HepG2 (cell line): ENCODE measurements around the gene C11orf68. TPM values are rescaled to one million over a fixed set of nuclear protein-coding genes. Genes with fewer than 3 reads are reported as not detected.

Experiments used
- E2F2 ChIP-seq: sonication (generic); formaldehyde crosslinking; IDR thresholded peaks from 2 replicates; pipeline ENCODE4 v1.4.0; 2020; ENCODE audit warnings: missing genetic modification reagents, borderline replicate concordance
- EED ChIP-seq: sonication (generic); formaldehyde crosslinking; IDR thresholded peaks from 2 replicates; pipeline ENCODE4 v1.5.0; 2020; ENCODE audit warnings: mild to moderate bottlenecking, missing genetic modification reagents
- FOXO1 ChIP-seq: sonication (generic); formaldehyde crosslinking; IDR thresholded peaks from 2 replicates; pipeline ENCODE4 v1.4.0; 2020; ENCODE audit warnings: missing genetic modification reagents
- GATA4 ChIP-seq: sonication (generic); IDR thresholded peaks from 2 replicates; pipeline ENCODE4 v1.6.1; 2016; ENCODE audit warnings: antibody characterized with exemption, low read depth, borderline replicate concordance
- IKZF5 ChIP-seq: IDR thresholded peaks from 2 replicates; pipeline ENCODE4 v1.6.1; 2018; ENCODE audit warnings: missing genetic modification reagents, mild to moderate bottlenecking, missing compliant biosample characterization
- NR1H2 ChIP-seq: sonication (generic); formaldehyde crosslinking; IDR thresholded peaks from 2 replicates; pipeline ENCODE4 v1.8.1; 2022; ENCODE audit warnings: low read depth, missing genetic modification reagents, borderline replicate concordance
- PCBP1 ChIP-seq: fragments of 200-400 bp; formaldehyde crosslinking; IDR thresholded peaks from 2 replicates; pipeline ENCODE4 v1.6.1; 2017; ENCODE audit warnings: mild to moderate bottlenecking, low read depth, low read length, borderline replicate concordance
- POLR2A ChIP-seq, 2 experiments: IDR thresholded peaks; 2 replicates each; pipeline ENCODE4 v1.6.1; 2011; ENCODE audit warnings: low read depth in 2 of 2, low read length in 2 of 2, mild to moderate bottlenecking in 1 of 2, moderate library complexity in 1 of 2; ENCODE audit not compliant: insufficient read depth in 1 of 2
- RBFOX2 ChIP-seq: fragments of 200-400 bp; formaldehyde crosslinking; IDR thresholded peaks from 2 replicates; pipeline ENCODE4 v1.6.1; 2017; ENCODE audit warnings: low read depth, mild to moderate bottlenecking, low read length
- SMAD1 ChIP-seq: sonication (generic); formaldehyde crosslinking; IDR thresholded peaks from 2 replicates; pipeline ENCODE4 v1.4.0; 2020; ENCODE audit warnings: missing genetic modification reagents, low read depth, mild to moderate bottlenecking, borderline replicate concordance
- SMAD3 ChIP-seq: sonication (generic); formaldehyde crosslinking; IDR thresholded peaks from 2 replicates; pipeline ENCODE4 v1.4.0; 2020; ENCODE audit warnings: missing genetic modification reagents
- ZBTB7A ChIP-seq: sonication (generic); formaldehyde crosslinking; IDR thresholded peaks from 2 replicates; pipeline ENCODE4 v1.8.0; 2022; ENCODE audit warnings: mild to moderate bottlenecking, missing genetic modification reagents
- ZNF224 ChIP-seq: sonication (generic); formaldehyde crosslinking; IDR thresholded peaks from 2 replicates; pipeline ENCODE4 v1.5.0; 2020; ENCODE audit warnings: mild to moderate bottlenecking, missing genetic modification reagents
- ZNF766 ChIP-seq: sonication (generic); formaldehyde crosslinking; IDR thresholded peaks from 2 replicates; pipeline ENCODE4 v1.5.0; 2020; ENCODE audit warnings: missing genetic modification reagents, borderline replicate concordance
- polyA plus RNA-seq, 8 experiments: library from polyadenylated mRNA; depleted of rRNA in 3 of 8; stranded (reverse) in 7 of 8; unstranded in 1 of 8; fragments of >200 nt; fragmentation: Illumina TruSeq in 4 of 8; extraction: Trizol in 4 of 8; gene quantifications; 2 replicates each; pipeline versions ENCODE4 v1.2.1 to v1.2.3, GENCODE V29; 2011 to 2016; ENCODE audit warnings: low read depth in 4 of 8, missing spikeins in 1 of 8, mixed read lengths in 1 of 8; ENCODE audit not compliant: insufficient read depth in 1 of 8
- total RNA-seq, 5 experiments: library from RNA; depleted of rRNA; stranded (reverse); fragments of >200 nt; fragmentation: Illumina TruSeq; extraction: Trizol; gene quantifications; 2 replicates each; pipeline ENCODE4 v1.2.3, GENCODE V29; 2016; ENCODE audit warnings: low read depth in 1 of 5
- TF ChIP-seq, protein P1 (sequence below): sonication (generic); formaldehyde crosslinking; IDR thresholded peaks from 2 replicates; pipeline ENCODE4 v1.4.0; 2020; ENCODE audit warnings: missing genetic modification reagents
- TF ChIP-seq, protein P2 (sequence below): sonication (generic); formaldehyde crosslinking; IDR thresholded peaks from 2 replicates; pipeline ENCODE4 v1.4.0; 2020; ENCODE audit warnings: mild to moderate bottlenecking, low read depth, missing genetic modification reagents

Gene C11orf68
- total and polyA plus RNA-seq, 2 of the 13 experiments (the other 11 are each of a cell fraction or from before 2014, with no cell fraction given) = 8.4 to 28.3 TPM

DNA sequence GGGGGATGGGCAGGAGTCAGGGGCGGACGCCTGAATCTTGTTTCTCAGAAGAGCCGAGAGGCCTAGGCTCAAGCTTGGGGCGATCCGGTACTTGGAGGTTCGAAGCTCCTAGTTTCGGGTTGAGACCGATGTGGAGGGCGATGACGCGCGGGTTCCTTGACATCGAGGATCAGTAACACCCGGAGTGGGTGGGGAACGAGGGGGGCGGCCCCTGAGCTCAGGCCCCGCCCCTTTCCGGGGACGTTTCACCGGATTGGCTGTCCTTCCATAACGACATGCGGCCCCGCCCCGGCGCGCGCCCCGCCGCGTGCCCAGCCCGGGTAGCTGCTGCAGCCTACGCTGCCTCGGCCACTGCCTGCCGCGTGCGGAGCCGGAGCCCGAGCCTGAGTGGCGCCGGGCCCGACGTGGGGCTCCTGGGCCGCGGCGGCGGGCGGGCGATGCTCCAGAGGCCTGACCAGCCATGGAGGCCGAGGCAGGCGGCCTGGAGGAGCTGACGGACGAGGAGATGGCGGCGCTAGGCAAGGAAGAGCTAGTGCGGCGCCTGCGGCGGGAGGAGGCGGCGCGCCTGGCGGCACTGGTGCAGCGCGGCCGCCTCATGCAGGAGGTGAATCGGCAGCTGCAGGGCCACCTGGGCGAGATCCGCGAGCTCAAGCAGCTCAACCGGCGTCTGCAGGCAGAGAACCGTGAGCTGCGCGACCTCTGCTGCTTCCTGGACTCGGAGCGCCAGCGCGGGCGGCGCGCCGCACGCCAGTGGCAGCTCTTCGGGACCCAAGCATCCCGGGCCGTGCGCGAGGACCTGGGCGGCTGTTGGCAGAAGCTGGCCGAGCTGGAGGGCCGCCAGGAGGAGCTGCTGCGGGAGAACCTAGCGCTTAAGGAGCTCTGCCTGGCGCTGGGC is 28.3 kb downstream of the C11orf68 start, which contains the start of gene CCDC85B (continued):
- TF ChIP-seq, protein P1, sequence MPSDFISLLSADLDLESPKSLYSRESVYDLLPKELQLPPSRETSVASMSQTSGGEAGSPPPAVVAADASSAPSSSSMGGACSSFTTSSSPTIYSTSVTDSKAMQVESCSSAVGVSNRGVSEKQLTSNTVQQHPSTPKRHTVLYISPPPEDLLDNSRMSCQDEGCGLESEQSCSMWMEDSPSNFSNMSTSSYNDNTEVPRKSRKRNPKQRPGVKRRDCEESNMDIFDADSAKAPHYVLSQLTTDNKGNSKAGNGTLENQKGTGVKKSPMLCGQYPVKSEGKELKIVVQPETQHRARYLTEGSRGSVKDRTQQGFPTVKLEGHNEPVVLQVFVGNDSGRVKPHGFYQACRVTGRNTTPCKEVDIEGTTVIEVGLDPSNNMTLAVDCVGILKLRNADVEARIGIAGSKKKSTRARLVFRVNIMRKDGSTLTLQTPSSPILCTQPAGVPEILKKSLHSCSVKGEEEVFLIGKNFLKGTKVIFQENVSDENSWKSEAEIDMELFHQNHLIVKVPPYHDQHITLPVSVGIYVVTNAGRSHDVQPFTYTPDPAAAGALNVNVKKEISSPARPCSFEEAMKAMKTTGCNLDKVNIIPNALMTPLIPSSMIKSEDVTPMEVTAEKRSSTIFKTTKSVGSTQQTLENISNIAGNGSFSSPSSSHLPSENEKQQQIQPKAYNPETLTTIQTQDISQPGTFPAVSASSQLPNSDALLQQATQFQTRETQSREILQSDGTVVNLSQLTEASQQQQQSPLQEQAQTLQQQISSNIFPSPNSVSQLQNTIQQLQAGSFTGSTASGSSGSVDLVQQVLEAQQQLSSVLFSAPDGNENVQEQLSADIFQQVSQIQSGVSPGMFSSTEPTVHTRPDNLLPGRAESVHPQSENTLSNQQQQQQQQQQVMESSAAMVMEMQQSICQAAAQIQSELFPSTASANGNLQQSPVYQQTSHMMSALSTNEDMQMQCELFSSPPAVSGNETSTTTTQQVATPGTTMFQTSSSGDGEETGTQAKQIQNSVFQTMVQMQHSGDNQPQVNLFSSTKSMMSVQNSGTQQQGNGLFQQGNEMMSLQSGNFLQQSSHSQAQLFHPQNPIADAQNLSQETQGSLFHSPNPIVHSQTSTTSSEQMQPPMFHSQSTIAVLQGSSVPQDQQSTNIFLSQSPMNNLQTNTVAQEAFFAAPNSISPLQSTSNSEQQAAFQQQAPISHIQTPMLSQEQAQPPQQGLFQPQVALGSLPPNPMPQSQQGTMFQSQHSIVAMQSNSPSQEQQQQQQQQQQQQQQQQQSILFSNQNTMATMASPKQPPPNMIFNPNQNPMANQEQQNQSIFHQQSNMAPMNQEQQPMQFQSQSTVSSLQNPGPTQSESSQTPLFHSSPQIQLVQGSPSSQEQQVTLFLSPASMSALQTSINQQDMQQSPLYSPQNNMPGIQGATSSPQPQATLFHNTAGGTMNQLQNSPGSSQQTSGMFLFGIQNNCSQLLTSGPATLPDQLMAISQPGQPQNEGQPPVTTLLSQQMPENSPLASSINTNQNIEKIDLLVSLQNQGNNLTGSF = peak; percentile 93
- TF ChIP-seq POLR2A (IDR thresholded peaks at IDR 0.05; ENCODE audit: insufficient read depth in 1 of 2, low read depth in 2 of 2, low read length in 2 of 2) = peak in 1 of 2 experiments; percentile 79; a peak in 2 of 4 replicates
- TF ChIP-seq SMAD3 = 0 out of 2 replicates have a peak, but pooled peaks have one; percentile 11
- 0 out of 2 replicates have a peak, but pooled peaks have one; percentile 60 for TF ChIP-seq NR1H2 (CRISPR knock-in tag)
- no peak for TF ChIP-seq PCBP1
- TF ChIP-seq RBFOX2 = peak; percentile 87
- peak; percentile 43; the same call in 1 of the 2 replicates for TF ChIP-seq IKZF5 (CRISPR knock-in tag)
- TF ChIP-seq ZBTB7A (CRISPR knock-in tag) = peak; percentile 81
- peak; percentile 68; the same call in 1 of the 2 replicates for TF ChIP-seq SMAD1 (CRISPR knock-in tag)
- TF ChIP-seq E2F2 (CRISPR knock-in tag) = peak; percentile 85; the same call in 1 of the 2 replicates
- TF ChIP-seq GATA4 = 0 out of 2 replicates have a peak, but pooled peaks have one; percentile 40
- TF ChIP-seq EED (CRISPR knock-in tag) = peak; percentile 80
- TF ChIP-seq FOXO1 (CRISPR knock-in tag) = peak; percentile 32; the same call in 1 of the 2 replicates
- peak; percentile 85; the same call in 1 of the 2 replicates for TF ChIP-seq ZNF766 (CRISPR knock-in tag)
- TF ChIP-seq, protein P2, sequence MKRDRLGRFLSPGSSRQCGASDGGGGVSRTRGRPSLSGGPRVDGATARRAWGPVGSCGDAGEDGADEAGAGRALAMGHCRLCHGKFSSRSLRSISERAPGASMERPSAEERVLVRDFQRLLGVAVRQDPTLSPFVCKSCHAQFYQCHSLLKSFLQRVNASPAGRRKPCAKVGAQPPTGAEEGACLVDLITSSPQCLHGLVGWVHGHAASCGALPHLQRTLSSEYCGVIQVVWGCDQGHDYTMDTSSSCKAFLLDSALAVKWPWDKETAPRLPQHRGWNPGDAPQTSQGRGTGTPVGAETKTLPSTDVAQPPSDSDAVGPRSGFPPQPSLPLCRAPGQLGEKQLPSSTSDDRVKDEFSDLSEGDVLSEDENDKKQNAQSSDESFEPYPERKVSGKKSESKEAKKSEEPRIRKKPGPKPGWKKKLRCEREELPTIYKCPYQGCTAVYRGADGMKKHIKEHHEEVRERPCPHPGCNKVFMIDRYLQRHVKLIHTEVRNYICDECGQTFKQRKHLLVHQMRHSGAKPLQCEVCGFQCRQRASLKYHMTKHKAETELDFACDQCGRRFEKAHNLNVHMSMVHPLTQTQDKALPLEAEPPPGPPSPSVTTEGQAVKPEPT = 0 out of 2 replicates have a peak, but pooled peaks have one; percentile 68
- TF ChIP-seq ZNF224 (CRISPR knock-in tag) = no peak
